Activated CD4-positive, alpha-beta T cell treated with anti-CD3 and anti-CD28 coated beads for 48 hours (primary cell): ENCODE results near the gene CAVIN2.
"Not testable (repeated sequence)": the region's sequence is repeated elsewhere in the genome, so short reads cannot be mapped to it uniquely, and the experiment has no call there.

Source experiments
- DNase-seq: peaks from one replicate; pipeline ENCODE4 v3.0.0-alpha.2; 2020

Gene CAVIN2

DNA sequence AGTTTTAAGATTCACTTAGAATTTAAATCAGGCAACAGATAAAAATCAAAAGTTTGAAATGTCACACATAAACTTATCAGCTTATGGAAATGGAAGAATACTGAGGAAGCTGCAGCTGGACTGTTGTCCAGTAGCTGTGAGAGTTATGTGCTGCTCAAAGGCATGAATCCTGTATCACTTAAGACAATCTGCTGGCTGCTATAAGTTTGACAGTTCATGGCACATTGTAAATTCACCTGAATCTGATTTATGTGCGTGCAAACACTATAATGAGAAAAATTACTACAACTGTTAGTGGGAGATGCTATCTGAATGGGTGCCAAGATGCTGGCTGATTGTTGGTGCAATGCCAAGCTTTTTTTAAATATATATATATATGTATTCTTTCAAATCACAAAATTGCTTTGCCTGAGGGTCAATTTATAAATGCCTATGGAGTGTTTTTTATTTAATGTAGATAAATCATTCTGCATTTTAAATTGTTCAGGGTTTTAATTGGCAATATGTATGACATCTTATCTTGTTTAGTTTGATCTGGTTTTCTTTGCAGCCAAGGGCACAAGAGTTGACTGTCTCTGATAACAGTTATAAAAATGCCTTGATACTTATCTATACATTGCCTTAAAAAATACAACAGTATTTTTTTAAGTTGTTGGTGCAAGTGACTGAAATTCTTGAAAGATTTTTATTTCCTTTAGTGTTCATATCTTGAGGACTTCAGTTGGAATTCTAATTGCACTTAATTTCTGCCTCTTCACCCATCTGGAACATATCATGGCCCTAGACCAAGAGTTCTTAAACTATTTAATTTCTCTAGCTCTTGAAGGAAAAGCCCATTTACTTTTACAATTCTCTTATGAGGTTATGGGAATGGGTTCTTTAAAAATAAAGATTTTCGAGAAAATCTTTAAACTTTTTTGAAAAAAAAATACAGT is 48.7 kb downstream of the CAVIN2 start:
- no peak for DNase-seq

- no peak for DNase-seq
These were observed 49.4 kb downstream of the CAVIN2 start for GRCh38 chr2:191797500-191797899.

DNA sequence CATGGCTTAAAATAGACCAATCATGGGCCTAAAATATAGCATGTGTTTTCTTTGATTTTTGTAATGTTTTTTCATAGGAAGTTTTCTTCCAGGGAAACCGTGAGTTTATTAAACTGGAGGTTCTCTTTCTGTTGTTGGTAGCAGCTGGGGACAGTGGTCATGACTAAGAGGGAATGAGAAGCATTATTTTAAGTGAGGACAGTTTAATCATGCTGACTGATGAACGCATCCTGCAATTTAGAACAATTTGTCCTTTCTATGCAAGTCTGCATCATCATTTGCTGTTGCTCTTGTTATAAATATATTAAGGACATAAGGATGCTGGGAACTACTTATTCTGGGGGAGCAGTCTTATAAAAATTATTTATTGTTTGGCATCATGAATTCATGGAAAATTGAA is 51.2 kb downstream of the CAVIN2 start:
- DNase-seq = no peak

DNA sequence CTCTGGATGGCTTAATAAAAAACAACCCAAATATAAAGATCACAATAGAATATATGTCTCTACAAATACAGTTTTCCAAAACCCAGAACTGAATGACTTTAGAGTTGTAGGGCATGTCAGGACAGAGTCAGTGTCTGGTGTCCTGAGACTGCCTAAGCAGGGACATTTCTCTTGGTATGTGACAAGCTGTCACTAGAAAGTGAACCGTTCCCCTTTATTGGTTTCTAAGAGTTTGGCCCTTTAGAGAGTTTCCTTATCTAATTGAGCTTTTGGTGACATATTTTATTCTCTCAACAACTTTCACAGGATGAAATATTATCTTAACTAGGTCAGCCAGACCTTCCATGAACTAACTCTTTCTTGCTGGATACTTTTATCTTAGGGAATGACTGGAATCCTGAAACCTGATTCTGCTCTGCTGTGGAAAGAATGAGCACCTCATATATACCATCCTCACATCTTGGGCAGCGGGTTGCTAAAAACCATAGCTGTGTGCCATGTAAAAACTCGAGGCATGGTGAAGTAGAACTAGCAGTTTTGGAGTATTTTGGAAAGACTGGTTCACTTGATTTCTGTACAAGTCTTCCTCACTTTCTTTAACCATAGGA is 54.8 kb downstream of the CAVIN2 start:
- no peak for DNase-seq

- no peak for DNase-seq
These were observed 56.2 kb downstream of the CAVIN2 start for GRCh38 chr2:191790737-191791136.

GRCh38 chr2:191789796-191790195 is 57.1 kb downstream of the CAVIN2 start:
- no peak for DNase-seq

- no peak for DNase-seq
These were observed 60.2 kb downstream of the CAVIN2 start for GRCh38 chr2:191786694-191787093.

DNA sequence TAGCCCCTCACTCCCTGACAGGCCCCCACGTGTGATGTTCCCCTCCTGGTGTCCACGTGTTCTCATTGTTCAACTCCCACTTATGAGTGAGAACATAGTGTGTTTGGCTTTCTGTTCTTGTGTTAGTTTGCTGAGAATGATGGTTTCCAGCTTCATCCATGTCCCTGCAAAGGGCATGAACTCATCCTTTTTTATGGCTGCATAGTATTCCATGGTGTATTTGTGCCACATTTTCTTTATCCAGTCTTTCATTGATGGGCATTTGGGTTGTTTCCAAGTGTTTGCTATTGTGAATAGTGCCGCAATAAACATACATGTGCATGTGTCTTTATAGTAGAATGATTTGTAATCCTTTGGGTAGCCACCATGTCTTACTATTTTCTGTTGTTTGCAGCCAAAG is 61.2 kb downstream of the CAVIN2 start:
- DNase-seq = not testable (repeated sequence)
